Hepatocyte (in vitro differentiated cells): ENCODE data around the gene CPSF4. TPM values are rescaled to one million over a fixed set of nuclear protein-coding genes. Genes with fewer than 3 reads are reported as not detected.

Experiments used
- DNase-seq: peaks from one replicate; pipeline ENCODE4 v3.0.0-alpha.2; 2016; ENCODE audit warnings: low spot score
- H2AFZ ChIP-seq: fragments of 200-600 bp; sonication (generic); 2 replicates; pipeline ENCODE4 v1.6.0; 2016; ENCODE audit warnings: antibody characterized with exemption, mild to moderate bottlenecking
- H3K27ac ChIP-seq: fragments of 200-600 bp; sonication (generic); 2 replicates; pipeline ENCODE4 v1.5.1; 2016; ENCODE audit warnings: mild to moderate bottlenecking
- H3K27me3 ChIP-seq: fragments of 200-600 bp; sonication (generic); 2 replicates; pipeline ENCODE4 v1.6.1; 2016
- H3K36me3 ChIP-seq: fragments of 200-600 bp; sonication (generic); replicated peaks from 2 replicates; pipeline ENCODE4 v1.5.1; 2016; ENCODE audit warnings: low read depth; ENCODE audit not compliant: insufficient read depth
- H3K4me1 ChIP-seq: fragments of 200-600 bp; sonication (generic); 2 replicates; pipeline ENCODE4 v1.5.1; 2016; ENCODE audit warnings: mild to moderate bottlenecking, moderate library complexity; ENCODE audit not compliant: insufficient read depth
- H3K4me2 ChIP-seq: fragments of 200-600 bp; sonication (generic); 2 replicates; pipeline ENCODE4 v1.6.0; 2016
- H3K4me3 ChIP-seq: fragments of 200-600 bp; sonication (generic); 2 replicates; pipeline ENCODE4 v1.5.1; 2016; ENCODE audit warnings: mild to moderate bottlenecking
- H3K79me2 ChIP-seq: fragments of 200-600 bp; sonication (generic); 2 replicates; pipeline ENCODE4 v1.6.0; 2017; ENCODE audit warnings: mild to moderate bottlenecking
- H3K9me2 ChIP-seq: fragments of 200-600 bp; sonication (generic); replicated peaks from 2 replicates; pipeline ENCODE4 v1.6.0; 2017; ENCODE audit warnings: mild to moderate bottlenecking; ENCODE audit not compliant: insufficient read depth
- H3K9me3 ChIP-seq: fragments of 200-600 bp; sonication (generic); 2 replicates; pipeline ENCODE4 v1.5.1; 2016; ENCODE audit warnings: low read depth, mild to moderate bottlenecking
- H4K20me1 ChIP-seq: fragments of 200-600 bp; sonication (generic); 2 replicates; pipeline ENCODE4 v1.6.0; 2016; ENCODE audit warnings: mild to moderate bottlenecking; ENCODE audit not compliant: insufficient read depth, poor library complexity, severe bottlenecking
- EZH2 ChIP-seq: fragments of 200-600 bp; sonication (generic); IDR thresholded peaks from 2 replicates; pipeline ENCODE4 v1.6.1; 2016; ENCODE audit warnings: antibody characterized with exemption, mild to moderate bottlenecking, borderline replicate concordance
- EZH2phosphoT487 ChIP-seq: fragments of 200-600 bp; sonication (generic); IDR thresholded peaks from one replicate; pipeline ENCODE4 v1.6.1; 2018; ENCODE audit warnings: antibody characterized with exemption, mild to moderate bottlenecking, low read depth, moderate library complexity; ENCODE audit not compliant: unreplicated experiment, severe bottlenecking
- WGBS: methylation state at CpG from one replicate; pipeline ENCODE4 v1.1.6; 2016; ENCODE audit warnings: low lambda C conversion rate; ENCODE audit errors: missing lambda C conversion rate; 5-methylcytosine and 5-hydroxymethylcytosine counted together
- polyA plus RNA-seq: library from polyadenylated mRNA; unstranded; fragments of >200 nt; fragmentation: Nextera tagmentation; extraction: Ambion mirVana; gene quantifications from 2 replicates; pipeline ENCODE4 v1.2.1, GENCODE V29; 2016
- total RNA-seq: library from RNA; depleted of rRNA; stranded (reverse); fragments of >200 nt; gene quantifications from 2 replicates; pipeline ENCODE4 v1.2.3, GENCODE V29; 2014
- TF ChIP-seq, protein P1 (sequence below): fragments of 200-600 bp; sonication (generic); IDR thresholded peaks from 2 replicates; pipeline ENCODE4 v1.5.1; 2016; ENCODE audit warnings: antibody characterized with exemption, mild to moderate bottlenecking; ENCODE audit not compliant: poor library complexity

CPSF4 gene
- total and polyA plus RNA-seq, 2 experiments from 2014 or later: 35.1 to 37.6 TPM

DNA sequence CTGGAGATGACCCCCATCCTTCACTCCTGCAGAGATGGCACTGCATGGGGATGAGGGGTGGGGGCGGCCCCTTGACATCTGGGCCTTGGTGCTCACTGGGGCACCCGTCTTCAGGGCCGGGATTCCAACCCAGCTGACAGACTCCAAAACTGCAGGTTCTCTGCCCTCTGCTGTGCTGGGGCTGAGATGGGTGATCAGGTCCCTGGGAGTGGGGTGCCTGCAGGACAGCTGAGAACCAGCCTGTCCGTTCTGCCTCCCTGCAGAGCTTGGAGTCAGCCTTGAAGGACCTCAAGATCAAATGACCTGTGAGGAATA is 44.6 kb upstream of the CPSF4 start:
- Histone ChIP-seq H3K27me3 (no peaks in the 10 kb centered on the region), H3K79me2 (no peaks in the 10 kb centered on the region), H3K9me2 (no peaks in the 10 kb centered on the region), H3K4me1 (peaks cover 14% of the 10 kb centered on the region), H3K27ac (no peak overlapping the region), H3K9me3 (no peaks in the 10 kb centered on the region), H3K4me3 (no peak overlapping the region), H4K20me1 (no peaks in the 10 kb centered on the region), H3K4me2 (no peak overlapping the region), H2AFZ (no peak overlapping the region), H3K36me3 (no peaks in the 10 kb centered on the region)
- DNase-seq: no peak
- WGBS: 88% methylated on average over 4 of the region's 4 CpGs
- no peak for TF ChIP-seq EZH2phosphoT487
- TF ChIP-seq, protein P1, sequence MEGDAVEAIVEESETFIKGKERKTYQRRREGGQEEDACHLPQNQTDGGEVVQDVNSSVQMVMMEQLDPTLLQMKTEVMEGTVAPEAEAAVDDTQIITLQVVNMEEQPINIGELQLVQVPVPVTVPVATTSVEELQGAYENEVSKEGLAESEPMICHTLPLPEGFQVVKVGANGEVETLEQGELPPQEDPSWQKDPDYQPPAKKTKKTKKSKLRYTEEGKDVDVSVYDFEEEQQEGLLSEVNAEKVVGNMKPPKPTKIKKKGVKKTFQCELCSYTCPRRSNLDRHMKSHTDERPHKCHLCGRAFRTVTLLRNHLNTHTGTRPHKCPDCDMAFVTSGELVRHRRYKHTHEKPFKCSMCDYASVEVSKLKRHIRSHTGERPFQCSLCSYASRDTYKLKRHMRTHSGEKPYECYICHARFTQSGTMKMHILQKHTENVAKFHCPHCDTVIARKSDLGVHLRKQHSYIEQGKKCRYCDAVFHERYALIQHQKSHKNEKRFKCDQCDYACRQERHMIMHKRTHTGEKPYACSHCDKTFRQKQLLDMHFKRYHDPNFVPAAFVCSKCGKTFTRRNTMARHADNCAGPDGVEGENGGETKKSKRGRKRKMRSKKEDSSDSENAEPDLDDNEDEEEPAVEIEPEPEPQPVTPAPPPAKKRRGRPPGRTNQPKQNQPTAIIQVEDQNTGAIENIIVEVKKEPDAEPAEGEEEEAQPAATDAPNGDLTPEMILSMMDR: no peak

DNA sequence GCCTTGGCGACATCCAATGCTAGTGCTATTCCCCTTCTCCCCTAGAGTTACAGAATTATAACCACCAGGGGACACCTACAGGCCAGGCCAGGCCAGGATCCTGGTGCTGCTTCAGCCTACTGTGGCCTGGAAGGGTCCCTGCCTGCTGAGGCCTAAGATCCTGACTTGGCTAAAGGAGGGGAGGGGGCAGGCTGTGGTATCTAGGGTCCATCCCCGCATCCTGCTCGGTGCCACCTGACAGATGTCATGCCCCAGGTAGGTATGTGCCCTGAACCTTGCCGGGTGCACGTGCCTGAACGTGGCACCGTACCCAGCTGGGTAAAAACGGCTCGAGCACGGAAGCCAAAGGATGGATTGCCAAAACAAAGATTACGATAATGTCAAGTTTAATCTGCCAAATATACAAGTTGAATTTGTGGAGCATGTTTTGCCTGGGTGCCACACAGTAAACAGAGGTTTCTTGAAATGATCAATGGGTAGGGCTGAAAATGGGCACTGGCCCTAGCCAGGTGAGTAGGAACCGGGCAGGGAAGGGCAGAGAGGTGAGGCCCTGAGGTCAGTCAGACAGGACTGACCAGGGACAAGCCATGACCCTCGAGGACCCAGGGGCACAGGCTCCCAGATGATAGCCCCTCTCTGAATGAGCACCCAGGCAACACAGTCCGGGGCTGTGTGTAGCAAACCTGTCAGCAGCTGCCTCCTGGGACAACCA is 43.0 kb upstream of the CPSF4 start:
- TF ChIP-seq, protein P1: no peak
- no peak for TF ChIP-seq EZH2
- TF ChIP-seq EZH2phosphoT487: no peak
- no peak overlapping the region for H3K27ac ChIP-seq
- no peak overlapping the region for H3K4me2 ChIP-seq
- no peaks in the 10 kb centered on the region for H3K9me3 ChIP-seq
- H3K36me3 ChIP-seq: no peaks in the 10 kb centered on the region
- WGBS: 96% methylated on average over 14 of the region's 14 CpGs
- H3K4me1 ChIP-seq: peaks cover 14% of the 10 kb centered on the region
- no peaks in the 10 kb centered on the region for H3K79me2 ChIP-seq
- H3K27me3 ChIP-seq: no peaks in the 10 kb centered on the region
- H3K4me3 ChIP-seq: no peak overlapping the region
- no peaks in the 10 kb centered on the region for H3K9me2 ChIP-seq
- no peak for DNase-seq
- no peak overlapping the region for H2AFZ ChIP-seq
- no peaks in the 10 kb centered on the region for H4K20me1 ChIP-seq

DNA sequence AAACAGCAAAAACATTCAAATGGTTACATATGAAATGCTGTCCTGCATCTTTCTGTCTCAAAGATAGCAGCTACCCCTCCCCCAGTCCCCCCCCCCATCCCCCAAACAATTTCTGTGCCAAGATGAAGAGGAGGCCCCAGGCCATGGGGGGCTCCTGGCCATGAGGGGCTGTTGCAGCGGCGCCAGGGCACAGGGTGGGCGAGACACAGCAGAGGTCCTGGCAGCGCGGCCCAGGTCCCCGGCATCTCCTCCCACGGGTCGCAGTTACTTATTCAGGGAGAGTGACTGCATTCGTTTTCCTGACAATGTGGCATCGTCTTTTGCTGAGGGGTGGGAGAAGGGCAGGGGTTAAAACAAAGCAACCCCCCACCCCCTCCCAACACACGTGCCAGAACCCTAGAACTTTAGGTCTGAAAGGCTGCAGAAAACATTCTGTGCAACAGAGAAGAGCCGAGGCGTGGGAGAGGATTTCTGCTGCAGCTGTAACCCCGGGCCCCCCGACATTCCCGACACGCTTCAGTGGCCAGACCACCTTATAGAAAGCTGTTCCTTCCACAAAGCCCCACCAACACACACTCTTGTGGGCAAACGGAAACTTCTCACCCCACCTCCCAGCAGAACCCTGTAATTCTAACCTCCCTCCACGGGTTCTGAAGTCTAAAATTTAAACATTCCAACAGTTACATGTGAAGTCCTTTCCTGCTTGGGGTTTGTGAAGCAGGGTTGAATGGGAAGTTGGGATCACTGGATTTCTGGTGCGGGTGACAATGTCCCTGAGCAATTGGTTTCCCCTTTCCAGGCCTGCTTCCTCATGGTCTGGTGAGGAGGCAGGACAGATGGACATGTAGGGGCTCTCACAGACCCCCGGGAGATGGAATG is 42.1 kb upstream of the CPSF4 start:
- Histone ChIP-seq H3K9me3 (no peaks in the 10 kb centered on the region), H3K4me2 (no peak overlapping the region), H3K27ac (no peak overlapping the region), H3K4me3 (no peak overlapping the region), H3K27me3 (no peaks in the 10 kb centered on the region), H3K79me2 (no peaks in the 10 kb centered on the region), H3K9me2 (no peaks in the 10 kb centered on the region), H3K36me3 (no peaks in the 10 kb centered on the region), H3K4me1 (peaks cover 14% of the 10 kb centered on the region), H4K20me1 (no peaks in the 10 kb centered on the region), H2AFZ (no peak overlapping the region)
- DNase-seq: no peak
- TF ChIP-seq, protein P1: no peak
- TF ChIP-seq EZH2: no peak
- TF ChIP-seq EZH2phosphoT487: no peak
- WGBS: 93% methylated on average over 21 of the region's 21 CpGs
